Activated CD4-positive, CD25-positive, alpha-beta regulatory T cell treated with anti-CD3 and anti-CD28 coated beads, Interleukin-2, amount 50 U/mL, for 16 hours (primary cell): Measurements from ENCODE around the gene UNCX.

Source experiments
- DNase-seq: peaks from one replicate; pipeline ENCODE4 v3.0.0-alpha.2; 2020; ENCODE audit warnings: low read depth, low spot score

UNCX gene

GRCh38 chr7:1218541-1219165 is 14.0 kb upstream of the UNCX start:
- DNase-seq: no peak

DNA sequence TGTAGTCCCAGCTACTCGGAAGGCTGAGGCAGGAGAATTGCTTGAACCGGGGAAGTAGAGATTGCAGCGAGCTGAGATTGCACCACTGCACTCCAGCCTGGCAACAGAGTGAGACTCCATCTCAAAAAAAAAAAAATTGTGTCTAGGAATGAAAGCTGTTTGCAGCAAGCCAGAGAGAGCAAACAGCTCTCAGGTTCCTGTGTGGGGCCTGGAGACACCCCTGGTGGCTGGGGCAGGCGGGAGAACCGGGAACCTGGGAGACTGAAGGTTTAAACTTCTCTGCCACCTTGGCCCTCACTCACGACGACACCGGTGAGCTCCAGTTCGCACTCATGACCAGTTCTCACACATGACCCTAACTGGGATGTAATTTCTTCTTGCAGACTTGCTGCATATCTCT is 13.2 kb upstream of the UNCX start:
- no peak for DNase-seq

DNA sequence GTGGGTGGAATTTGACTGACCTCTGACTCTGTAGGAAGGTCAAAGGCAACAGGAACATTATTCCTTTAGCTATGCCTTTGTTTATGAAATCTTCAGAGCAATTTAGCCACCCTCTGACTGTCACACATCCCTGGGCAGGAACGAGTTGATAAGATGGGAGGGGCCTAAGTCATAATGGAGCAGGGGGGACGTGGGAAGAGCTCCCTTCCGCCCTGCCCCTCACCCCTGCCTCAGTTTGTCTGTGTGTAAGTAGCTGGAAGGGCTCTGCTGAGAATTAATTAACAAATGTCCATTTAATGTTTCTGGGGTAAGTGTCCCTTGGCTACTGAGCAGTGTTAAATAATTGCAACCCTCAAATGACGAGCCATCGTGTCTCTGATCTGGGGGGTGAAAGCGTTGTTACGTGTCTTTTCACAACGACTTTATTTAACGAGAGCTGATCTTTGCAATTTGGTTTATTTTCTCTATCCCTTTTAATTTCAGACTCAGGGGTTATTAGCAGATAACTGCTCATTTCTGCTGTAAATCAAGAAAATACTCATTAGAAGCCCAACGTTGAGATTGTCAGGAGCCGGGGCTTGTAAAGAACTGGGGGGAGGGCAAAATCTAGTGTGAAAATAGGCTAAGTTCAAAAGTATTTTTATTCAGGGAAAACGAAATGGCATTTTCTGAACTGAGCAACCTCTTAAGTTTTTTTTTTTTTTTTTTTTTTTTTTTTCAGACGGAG is 12.5 kb upstream of the UNCX start:
- DNase-seq: no peak

GRCh38 chr7:1220977-1221745 is 11.5 kb upstream of the UNCX start:
- no peak for DNase-seq

DNA sequence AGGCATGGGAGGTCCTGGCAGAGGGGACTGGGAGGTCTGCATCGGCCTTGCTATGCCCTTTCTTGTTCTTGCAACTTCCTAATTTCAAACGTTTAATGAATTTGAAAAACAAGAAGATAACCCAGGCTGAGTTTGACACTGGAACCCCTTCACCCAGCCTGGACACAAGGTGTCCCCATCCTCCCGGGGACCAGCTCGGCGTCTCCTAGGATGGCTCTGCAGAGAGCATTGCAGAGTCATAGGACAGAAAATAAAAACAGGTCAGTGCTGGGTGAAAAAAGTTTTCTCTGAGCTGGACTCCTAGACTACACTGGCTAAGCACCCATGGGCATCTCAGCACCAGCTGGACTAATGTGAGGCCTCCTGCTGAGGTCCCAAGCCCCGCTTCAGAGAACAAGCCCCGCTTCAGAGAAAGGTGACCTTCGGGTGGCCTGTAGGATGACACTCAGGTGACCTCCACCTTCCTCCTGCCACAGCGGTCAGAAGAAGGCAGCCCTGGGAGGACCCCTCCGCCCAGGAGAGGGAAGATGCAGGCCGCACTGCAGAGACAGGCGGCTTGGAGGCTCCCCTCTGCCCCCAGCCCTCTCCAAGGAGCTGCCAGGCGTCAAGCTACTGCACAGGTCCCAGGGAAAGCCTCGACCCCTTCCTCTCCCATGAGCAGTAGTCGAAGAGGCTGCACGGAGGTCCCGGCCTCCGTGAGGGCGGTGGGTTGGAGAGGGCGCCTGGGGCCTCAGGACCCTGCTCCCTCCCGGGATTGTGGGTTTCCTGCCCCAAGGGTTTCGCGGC is 9.3 kb upstream of the UNCX start:
- DNase-seq: no peak

GRCh38 chr7:1224086-1224716 is 8.5 kb upstream of the UNCX start:
- no peak for DNase-seq

GRCh38 chr7:1225030-1225429 is 7.6 kb upstream of the UNCX start:
- DNase-seq: no peak

DNA sequence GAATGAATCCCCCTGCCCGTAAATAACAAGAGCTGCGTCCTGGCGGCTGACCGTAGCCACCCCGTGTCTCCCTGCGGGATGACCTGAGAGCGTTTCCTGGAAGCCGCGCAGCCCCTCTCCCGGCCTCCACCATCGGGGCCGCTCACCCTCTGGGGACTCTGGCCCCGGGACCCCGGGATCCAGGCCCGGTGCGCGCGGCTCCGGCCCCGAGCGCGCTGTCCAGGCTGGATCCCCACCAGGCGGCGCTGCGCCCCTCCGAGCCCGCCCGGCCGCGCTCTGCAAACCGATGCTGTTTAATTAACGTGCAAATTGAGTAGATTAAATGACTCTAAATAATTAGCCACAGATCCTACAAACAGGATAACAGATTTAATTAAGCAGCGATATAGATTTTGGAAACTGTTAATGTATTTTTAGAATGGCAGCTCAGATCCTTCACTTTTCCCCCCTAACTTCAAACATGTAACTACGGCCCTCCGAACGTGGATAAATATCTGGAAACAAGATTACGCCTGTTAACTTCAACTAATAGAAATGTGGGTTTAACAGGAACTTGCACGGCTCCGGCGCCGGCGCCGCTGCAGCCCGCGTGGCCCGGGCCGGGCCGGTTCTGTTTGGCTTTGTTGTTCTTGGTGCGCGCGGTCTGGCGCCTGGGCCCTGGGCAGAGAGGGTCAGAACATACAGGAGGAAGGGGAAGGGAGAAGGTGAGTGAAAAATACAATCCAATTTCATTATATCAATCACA is 7.1 kb upstream of the UNCX start:
- no peak for DNase-seq

- DNase-seq: no peak
Observed at GRCh38 chr7:1226186-1226901, 6.3 kb upstream of the UNCX start.

DNA sequence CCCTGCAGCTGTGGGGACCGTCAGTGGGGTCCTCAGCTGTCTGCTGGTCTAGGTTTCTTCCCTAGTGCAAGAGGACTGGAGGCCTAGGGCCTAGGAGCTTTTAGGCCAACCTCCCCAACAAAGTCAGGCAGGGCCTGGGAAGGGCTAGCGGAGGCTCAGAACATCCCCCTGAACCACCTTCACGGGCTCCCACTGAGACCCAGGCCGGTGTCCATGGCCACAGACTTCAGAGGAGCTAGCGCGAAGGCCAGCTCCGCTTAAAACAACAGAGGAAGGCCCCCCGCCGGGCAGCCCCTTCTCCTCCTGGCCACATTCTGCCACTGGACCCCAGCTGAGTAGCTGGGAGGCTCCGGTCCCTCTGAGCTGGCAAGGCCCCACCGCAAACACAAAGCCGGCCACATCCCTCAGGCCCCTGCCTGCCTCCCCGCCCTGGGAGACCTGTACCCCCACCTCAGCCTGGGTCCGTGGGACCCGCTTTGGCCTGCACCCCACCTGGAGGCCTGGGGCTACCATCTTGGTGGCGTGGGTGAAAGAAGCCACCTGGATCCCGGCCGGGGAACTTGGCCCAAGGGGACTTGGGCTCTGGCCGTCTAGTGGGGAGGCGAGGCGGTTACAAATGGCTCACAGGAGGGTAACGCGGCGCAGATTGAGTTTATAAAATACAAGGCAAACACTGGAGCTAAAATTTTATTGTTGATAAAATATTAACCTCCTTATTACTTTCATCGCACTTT is 5.4 kb upstream of the UNCX start:
- DNase-seq: no peak

DNA sequence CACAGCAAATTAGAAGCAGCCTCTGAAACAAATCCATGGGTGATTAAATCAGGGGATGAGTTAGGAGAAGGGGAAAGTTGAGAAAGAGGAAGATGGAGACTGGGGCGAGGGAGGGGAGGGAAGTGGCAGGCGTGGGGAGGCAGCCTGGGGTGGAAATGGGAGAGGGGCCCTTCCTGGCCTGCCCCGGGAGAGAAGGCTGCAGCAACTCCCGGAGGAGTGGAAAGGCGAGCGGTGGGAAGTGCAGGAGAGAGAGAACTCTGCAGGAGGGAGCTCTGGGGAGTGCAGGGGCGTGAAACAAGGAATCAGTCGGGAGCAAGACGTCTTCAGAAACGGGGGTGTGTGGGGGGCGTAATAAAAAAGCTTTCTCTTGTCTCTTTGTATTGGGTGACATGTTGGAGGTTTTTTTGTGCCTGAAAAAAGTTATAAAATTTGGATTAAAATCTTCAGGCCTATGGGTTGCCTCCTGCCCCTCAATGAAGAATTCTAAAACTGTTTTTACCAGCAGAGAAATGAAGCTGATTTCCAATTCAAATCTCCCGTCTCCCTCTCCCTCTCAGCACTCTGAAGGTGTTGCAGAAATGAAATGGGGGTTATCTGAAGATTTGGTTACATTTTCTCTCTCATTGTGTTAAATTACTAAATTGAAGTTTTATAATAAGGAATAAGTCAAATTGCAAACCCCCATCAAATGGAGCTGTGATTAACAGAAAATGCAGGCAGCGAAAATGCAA is 4.7 kb upstream of the UNCX start:
- no peak for DNase-seq

- no peak for DNase-seq
Observed at GRCh38 chr7:1228545-1229201, 4.0 kb upstream of the UNCX start.

- no peak for DNase-seq
Observed at GRCh38 chr7:1229202-1229947, 3.3 kb upstream of the UNCX start.

GRCh38 chr7:1229956-1230355 is 2.7 kb upstream of the UNCX start:
- DNase-seq: no peak

DNA sequence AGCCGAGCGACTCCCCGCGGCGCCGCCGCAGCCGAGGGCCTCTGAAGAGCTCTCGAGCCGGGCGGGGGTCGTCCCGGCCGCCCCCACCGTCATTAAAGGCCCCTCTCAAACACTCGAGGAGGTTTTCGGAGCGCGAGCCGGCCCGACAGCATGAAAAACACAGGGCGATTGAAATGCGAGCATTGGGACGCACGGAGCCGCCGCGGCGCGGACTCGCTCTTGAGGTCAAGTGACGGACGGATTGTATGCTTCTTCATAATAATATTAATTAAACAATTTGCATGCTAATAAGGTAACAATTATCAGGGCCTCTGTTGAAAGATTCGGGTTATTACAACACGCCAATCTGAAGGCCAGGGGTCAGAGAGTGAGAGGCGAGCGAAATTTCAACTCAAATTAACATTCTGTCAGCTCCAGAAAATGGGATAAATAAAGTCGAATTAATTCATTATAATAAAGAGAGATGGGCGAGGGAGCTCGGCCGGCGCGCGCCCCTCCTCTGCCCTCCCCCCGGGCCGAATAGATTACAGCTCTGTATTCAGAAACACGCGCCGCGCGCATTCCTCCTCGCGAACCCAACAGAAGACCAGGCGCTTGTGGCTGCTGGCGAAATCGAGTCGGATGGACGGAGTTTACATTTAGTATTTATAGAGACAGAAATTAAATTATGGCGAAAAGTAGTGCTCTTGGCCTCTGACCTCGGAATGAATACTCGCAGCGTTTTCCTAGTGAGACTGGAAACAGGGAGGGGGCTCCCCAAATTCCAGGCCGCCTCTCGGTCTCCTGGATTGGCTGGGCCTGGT is 2.1 kb upstream of the UNCX start:
- DNase-seq: no peak

GRCh38 chr7:1231214-1232102 is 1.2 kb upstream of the UNCX start:
- DNase-seq: no peak
